GM19025 (cell line): Measurements from ENCODE around the gene MPPED1.

Source experiments
- ATAC-seq: cut with Tn5 transposase; IDR thresholded peaks from one replicate; pipeline ENCODE4 v1.9.1; 2021; ENCODE audit warnings: mild to moderate bottlenecking, low read depth, moderate library complexity; ENCODE audit not compliant: unreplicated experiment

Gene MPPED1

GRCh38 chr22:43411869-43412807 lies at the start of gene MPPED1:
Gene MPPED1 (plus strand): TSS chr22:43412014. CDS start chr22:43424986, 12,972 bp downstream.
- ATAC-seq, result no peak

GRCh38 chr22:43363315-43364168 lies 48.3 kb upstream of the MPPED1 start:
- no peak for ATAC-seq

- no peak for ATAC-seq
Observed at GRCh38 chr22:43364169-43364435, 47.7 kb upstream of the MPPED1 start.

- no peak for ATAC-seq
Observed at GRCh38 chr22:43365715-43366440, 45.9 kb upstream of the MPPED1 start.

GRCh38 chr22:43370036-43370435 lies 41.8 kb upstream of the MPPED1 start:
- ATAC-seq, result no peak

- no peak for ATAC-seq
Observed at GRCh38 chr22:43375951-43376455, 35.8 kb upstream of the MPPED1 start.

GRCh38 chr22:43376765-43377547 lies 34.9 kb upstream of the MPPED1 start:
- ATAC-seq, result peak; percentile 60

- ATAC-seq, result no peak
Observed at GRCh38 chr22:43377548-43377895, 34.3 kb upstream of the MPPED1 start.

GRCh38 chr22:43377896-43378704 lies 33.7 kb upstream of the MPPED1 start:
- no peak for ATAC-seq

- ATAC-seq, result no peak
Observed at GRCh38 chr22:43381693-43382092, 30.1 kb upstream of the MPPED1 start.

- ATAC-seq, result no peak
Observed at GRCh38 chr22:43384863-43385262, 27.0 kb upstream of the MPPED1 start.

- no peak for ATAC-seq
Observed at GRCh38 chr22:43385770-43386641, 25.8 kb upstream of the MPPED1 start.

GRCh38 chr22:43387815-43388214 lies 24.0 kb upstream of the MPPED1 start:
- no peak for ATAC-seq

GRCh38 chr22:43388420-43388851 lies 23.4 kb upstream of the MPPED1 start:
- ATAC-seq, result no peak

- no peak for ATAC-seq
Observed at GRCh38 chr22:43389227-43389836, 22.5 kb upstream of the MPPED1 start.

GRCh38 chr22:43390166-43390565 lies 21.6 kb upstream of the MPPED1 start:
- no peak for ATAC-seq

- ATAC-seq, result no peak
Observed at GRCh38 chr22:43390872-43391271, 20.9 kb upstream of the MPPED1 start.

- ATAC-seq, result no peak
Observed at GRCh38 chr22:43391306-43391705, 20.5 kb upstream of the MPPED1 start.
